ENCODE measurements around the gene BRSK2.

GRCh38 chr11:1480191-1480554 lies 90.4 kb downstream of the BRSK2 start:
- TF ChIP-seq EP300 (IDR thresholded peaks at IDR 0.05; ENCODE audit: borderline replicate concordance): no peak
- no peak for TF ChIP-seq EGR1 (IDR thresholded peaks at IDR 0.05)
- no peak for TF ChIP-seq ZBTB7A (IDR thresholded peaks at IDR 0.05; ENCODE audit: low read depth)
- no peak for TF ChIP-seq CEBPB (IDR thresholded peaks at IDR 0.05)
- TF ChIP-seq TAF1 (IDR thresholded peaks at IDR 0.05; ENCODE audit: low read depth): no peak
- no peak for TF ChIP-seq REST (IDR thresholded peaks at IDR 0.05; ENCODE audit: low read depth)
- TF ChIP-seq TCF12 (IDR thresholded peaks at IDR 0.05; ENCODE audit: low read depth): no peak
- TF ChIP-seq USF1 (IDR thresholded peaks at IDR 0.05): no peak
- TF ChIP-seq, protein P1, sequence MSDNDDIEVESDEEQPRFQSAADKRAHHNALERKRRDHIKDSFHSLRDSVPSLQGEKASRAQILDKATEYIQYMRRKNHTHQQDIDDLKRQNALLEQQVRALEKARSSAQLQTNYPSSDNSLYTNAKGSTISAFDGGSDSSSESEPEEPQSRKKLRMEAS (IDR thresholded peaks at IDR 0.05): no peak
- TF ChIP-seq FOXM1 (IDR thresholded peaks at IDR 0.05; ENCODE audit: borderline replicate concordance, low read depth): no peak
- no peak for TF ChIP-seq YY1 (IDR thresholded peaks at IDR 0.05; ENCODE audit: low read depth)
